Adrenal gland (tissue), 5 donors: ENCODE measurements around the gene LAMA2.

Source experiments
- POLR2A ChIP-seq, 2 donors: fragments of 450-650 bp; IDR thresholded peaks; one replicate each; pipeline ENCODE4 v1.6.1; 2017; ENCODE audit warnings: antibody characterized with exemption in 2 of 2, mild to moderate bottlenecking in 2 of 2, moderate library complexity in 1 of 2
- TF ChIP-seq, protein P1 (sequence below), 6 experiments: fragments of 450-650 bp in 4 of 6; fragments of 200-600 bp in 2 of 6; sonication (generic) in 1 of 6; IDR thresholded peaks; 1 replicate in 5 of 6; 2 replicates in 1 of 6; pipeline versions ENCODE4 v1.5.1 to v1.8.0; 2016 to 2021; ENCODE audit warnings: antibody characterized with exemption in 6 of 6, mild to moderate bottlenecking in 2 of 6, moderate library complexity in 1 of 6
- donor health status: DM: no; HTN: no; CAD: no.

DNA sequence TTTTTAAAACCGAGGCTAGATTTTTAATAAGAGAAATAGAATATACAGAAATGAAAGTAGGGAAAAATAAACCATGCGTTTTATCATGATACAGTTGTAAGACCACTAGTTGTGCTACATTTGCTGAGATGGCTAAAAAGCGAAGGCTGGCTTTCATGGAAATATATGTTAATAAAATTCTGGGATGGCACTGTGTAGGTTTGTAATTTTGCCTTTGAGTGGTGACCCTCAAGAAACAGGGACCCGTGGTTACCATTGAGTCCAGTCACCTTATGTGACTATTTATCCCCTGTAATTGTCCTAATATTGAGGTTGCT, 593.3 kb downstream of the LAMA2 start:
- TF ChIP-seq POLR2A (IDR thresholded peaks at IDR 0.05), result no peak
- TF ChIP-seq, protein P1, sequence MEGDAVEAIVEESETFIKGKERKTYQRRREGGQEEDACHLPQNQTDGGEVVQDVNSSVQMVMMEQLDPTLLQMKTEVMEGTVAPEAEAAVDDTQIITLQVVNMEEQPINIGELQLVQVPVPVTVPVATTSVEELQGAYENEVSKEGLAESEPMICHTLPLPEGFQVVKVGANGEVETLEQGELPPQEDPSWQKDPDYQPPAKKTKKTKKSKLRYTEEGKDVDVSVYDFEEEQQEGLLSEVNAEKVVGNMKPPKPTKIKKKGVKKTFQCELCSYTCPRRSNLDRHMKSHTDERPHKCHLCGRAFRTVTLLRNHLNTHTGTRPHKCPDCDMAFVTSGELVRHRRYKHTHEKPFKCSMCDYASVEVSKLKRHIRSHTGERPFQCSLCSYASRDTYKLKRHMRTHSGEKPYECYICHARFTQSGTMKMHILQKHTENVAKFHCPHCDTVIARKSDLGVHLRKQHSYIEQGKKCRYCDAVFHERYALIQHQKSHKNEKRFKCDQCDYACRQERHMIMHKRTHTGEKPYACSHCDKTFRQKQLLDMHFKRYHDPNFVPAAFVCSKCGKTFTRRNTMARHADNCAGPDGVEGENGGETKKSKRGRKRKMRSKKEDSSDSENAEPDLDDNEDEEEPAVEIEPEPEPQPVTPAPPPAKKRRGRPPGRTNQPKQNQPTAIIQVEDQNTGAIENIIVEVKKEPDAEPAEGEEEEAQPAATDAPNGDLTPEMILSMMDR (IDR thresholded peaks at IDR 0.05), result no peak
